PC-9 (cell line): ENCODE results near the gene PRPF39. TPM values are rescaled to one million over a fixed set of nuclear protein-coding genes. Genes with fewer than 3 reads are reported as not detected.

Experiments
- Bru-seq: library from RNA; stranded (reverse); fragments of 400-500 nt; gene quantifications from one replicate; lab custom pipeline; 2021; lab: Mats Ljungman, UMichigan
- BruChase-seq, 2 experiments: library from RNA; stranded (reverse); fragments of 400-500 nt; gene quantifications; one replicate each; lab custom pipeline; 2021; lab: Mats Ljungman, UMichigan
- BruUV-seq: library from RNA; stranded (reverse); fragments of 400-500 nt; replicated peaks from 2 replicates; lab custom pipeline; 2021; lab: Mats Ljungman, UMichigan
- CTCF ChIA-PET: fragments of 300-600 bp; sonication (Branson Sonifier 250); formaldehyde crosslinking; loops from one replicate; lab custom pipeline; 2022; ENCODE audit warnings: antibody characterized with exemption; lab: Charles Lee
- POLR2A ChIA-PET: fragments of 300-600 bp; sonication (Branson Sonifier 250); formaldehyde crosslinking; loops from one replicate; lab custom pipeline; 2022; ENCODE audit warnings: antibody characterized with exemption; ENCODE audit not compliant: unreplicated experiment; lab: Charles Lee
- DNase-seq, 2 experiments: peaks; one replicate each; pipeline versions ENCODE4 v3.0.0 to v3.0.0-alpha.2; 2015 to 2022; ENCODE audit warnings: mixed read lengths in 1 of 2
- H2AFZ ChIP-seq: fragments of 200-600 bp; sonication (generic); 2 replicates; pipeline ENCODE4 v1.8.1; 2017; ENCODE audit warnings: antibody characterized with exemption
- H3F3A ChIP-seq: fragments of 200-600 bp; sonication (generic); 2 replicates; pipeline ENCODE4 v1.8.1; 2017; ENCODE audit warnings: antibody characterized with exemption, mild to moderate bottlenecking, low read depth; ENCODE audit not compliant: insufficient read depth
- H3K27ac ChIP-seq: fragments of 200-600 bp; sonication (generic); 2 replicates; pipeline ENCODE4 v1.6.1; 2016; ENCODE audit warnings: mixed run types
- H3K27me3 ChIP-seq: fragments of 200-600 bp; sonication (generic); 2 replicates; pipeline ENCODE4 v1.6.1; 2016; ENCODE audit warnings: low read depth, mixed run types; ENCODE audit not compliant: insufficient read depth
- H3K36me3 ChIP-seq: fragments of 200-600 bp; sonication (generic); 2 replicates; pipeline ENCODE4 v1.6.1; 2016; ENCODE audit warnings: low read depth, mixed run types
- H3K4me1 ChIP-seq: fragments of 200-600 bp; sonication (generic); replicated peaks from 2 replicates; pipeline ENCODE4 v1.6.1; 2016; ENCODE audit warnings: mixed run types; ENCODE audit not compliant: insufficient read depth
- H3K4me2 ChIP-seq: fragments of 200-600 bp; sonication (generic); 2 replicates; pipeline ENCODE4 v1.6.1; 2017; ENCODE audit warnings: mixed run types
- H3K4me3 ChIP-seq: fragments of 200-600 bp; sonication (generic); 2 replicates; pipeline ENCODE4 v1.6.1; 2016; ENCODE audit warnings: mixed run types
- H3K79me2 ChIP-seq: fragments of 200-600 bp; sonication (generic); 2 replicates; pipeline ENCODE4 v1.6.1; 2017; ENCODE audit warnings: low read depth, mixed run types
- H3K9me2 ChIP-seq: fragments of 200-600 bp; sonication (generic); 2 replicates; pipeline ENCODE4 v1.8.1; 2017; ENCODE audit warnings: mild to moderate bottlenecking; ENCODE audit not compliant: insufficient read depth
- H3K9me3 ChIP-seq: fragments of 200-600 bp; sonication (generic); 2 replicates; pipeline ENCODE4 v1.8.1; 2016; ENCODE audit warnings: low read depth; ENCODE audit not compliant: insufficient read depth
- H4K20me1 ChIP-seq: fragments of 200-600 bp; sonication (generic); 2 replicates; pipeline ENCODE4 v1.8.1; 2017; ENCODE audit not compliant: insufficient read depth
- EZH2 ChIP-seq: fragments of 200-600 bp; sonication (generic); IDR thresholded peaks from 2 replicates; pipeline ENCODE4 v1.8.0; 2017; ENCODE audit warnings: antibody characterized with exemption, low read depth
- intact Hi-C: fragments of 100-400 bp; cut with micrococcal nuclease; formaldehyde crosslinking; loops from one replicate; pipeline ENCODE4 v1.10.0; 2022; ENCODE audit not compliant: unreplicated experiment
- long read RNA-seq: library from polyadenylated mRNA; stranded (forward); transcript quantifications from one replicate; pipeline ENCODE4 v2.0.0, GENCODE V29; 2022
- total RNA-seq: library from RNA; stranded (reverse); gene quantifications from 2 replicates; pipeline ENCODE4 v1.2.3, GENCODE V29; 2021
- TF ChIP-seq, protein P1 (sequence below): fragments of 200-600 bp; sonication (generic); conservative IDR thresholded peaks from 2 replicates; pipeline ENCODE4 v1.6.1; 2017; ENCODE audit warnings: mixed run types, antibody characterized with exemption, mild to moderate bottlenecking, moderate library complexity

Gene PRPF39, protein sequence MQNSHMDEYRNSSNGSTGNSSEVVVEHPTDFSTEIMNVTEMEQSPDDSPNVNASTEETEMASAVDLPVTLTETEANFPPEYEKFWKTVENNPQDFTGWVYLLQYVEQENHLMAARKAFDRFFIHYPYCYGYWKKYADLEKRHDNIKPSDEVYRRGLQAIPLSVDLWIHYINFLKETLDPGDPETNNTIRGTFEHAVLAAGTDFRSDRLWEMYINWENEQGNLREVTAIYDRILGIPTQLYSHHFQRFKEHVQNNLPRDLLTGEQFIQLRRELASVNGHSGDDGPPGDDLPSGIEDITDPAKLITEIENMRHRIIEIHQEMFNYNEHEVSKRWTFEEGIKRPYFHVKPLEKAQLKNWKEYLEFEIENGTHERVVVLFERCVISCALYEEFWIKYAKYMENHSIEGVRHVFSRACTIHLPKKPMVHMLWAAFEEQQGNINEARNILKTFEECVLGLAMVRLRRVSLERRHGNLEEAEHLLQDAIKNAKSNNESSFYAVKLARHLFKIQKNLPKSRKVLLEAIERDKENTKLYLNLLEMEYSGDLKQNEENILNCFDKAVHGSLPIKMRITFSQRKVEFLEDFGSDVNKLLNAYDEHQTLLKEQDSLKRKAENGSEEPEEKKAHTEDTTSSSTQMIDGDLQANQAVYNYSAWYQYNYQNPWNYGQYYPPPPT
- 33.4 and 37.2 TPM in 2 replicates for total RNA-seq
- Bru-seq, nascent RNA: percentile 92 among the genes with signal in this experiment
- percentile 93 among the genes with signal in this experiment for BruChase-seq, experiment 1, labeled RNA remaining after a 2-hour chase
- BruChase-seq, experiment 2, labeled RNA remaining after a 6-hour chase: percentile 87 among the genes with signal in this experiment
- long read RNA-seq, transcript PRPF39-201 (14 exons, 2,868 nt): major isoform, 8 of 31 reads
- long read RNA-seq, partial matches to known transcripts: 1 of 31 reads
- long read RNA-seq, other reads (novel, unspliced or antisense): 20 of 31 reads

DNA sequence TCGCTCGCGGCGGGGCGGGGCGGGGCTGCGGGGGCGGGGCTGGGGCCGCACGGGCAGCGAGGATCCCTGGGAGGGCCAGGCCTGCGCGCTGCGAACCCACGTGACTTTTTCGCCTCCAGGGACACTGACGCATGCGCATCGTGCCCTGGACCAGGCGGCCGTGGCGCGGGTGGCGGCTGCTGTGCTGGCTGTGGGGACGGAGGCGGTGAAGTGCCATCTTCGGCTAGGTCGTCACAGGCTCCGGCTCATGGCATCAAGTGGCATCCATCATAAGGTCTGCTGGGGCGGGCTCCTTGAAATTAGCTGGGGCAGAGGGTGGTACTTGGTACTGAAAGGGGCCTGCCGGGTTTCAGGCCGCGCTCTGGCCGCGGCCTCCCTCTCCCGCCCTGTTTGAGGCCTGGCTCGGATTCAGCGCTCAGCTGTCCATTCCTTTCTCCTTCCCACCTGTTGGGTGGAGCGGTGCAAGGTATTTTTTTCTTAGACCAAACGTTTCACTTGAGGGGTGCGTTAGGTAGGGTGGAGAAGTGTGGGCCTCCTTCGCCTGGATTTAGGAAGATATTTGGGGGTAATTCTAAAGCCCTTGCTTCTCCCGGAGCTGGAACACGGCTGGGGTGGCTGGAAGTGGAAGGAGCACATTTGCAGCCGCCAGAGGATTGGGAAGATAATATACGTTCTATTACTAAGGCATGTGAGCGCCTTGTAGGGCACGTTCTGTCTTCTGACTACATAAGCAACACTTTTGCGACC lies at the start of gene PRPF39:
PRPF39 (plus strand) TSS at position 141 of the 747 bp plus-strand sequence. CDS start 11,124 bp downstream, outside the sequence.
- 0 out of 2 replicates have a peak, but pooled peaks cover 5% of the 10 kb centered on the region for H3F3A ChIP-seq
- H3K4me2 ChIP-seq: peak within 1 kb of the TSS; percentile 94
- H3K27ac ChIP-seq: peak within 1 kb of the TSS; percentile 60
- peaks cover 34% of the 10 kb centered on the region for H4K20me1 ChIP-seq
- intact Hi-C loops: loop anchor here (1.0 kb wide), 1 partner anchor 123 kb away; the partner anchor contains the start of gene KLHL28
- peaks cover 30% of the 10 kb centered on the region for H3K4me1 ChIP-seq
- peak; percentile 81 to 96 for DNase-seq
- ChIA-PET POLR2A (interaction anchor here (0.6 to 0.7 kb wide), 4 partner anchors 24 to 123 kb away, joined by 3 read pairs; no protein-coding TSS in a partner anchor), CTCF (no interaction called here)
- BruUV-seq: TSS peak; percentile 67
- H3K9me2 ChIP-seq: no peaks in the 10 kb centered on the region
- peak within 1 kb of the TSS; percentile 80 for H3K4me3 ChIP-seq
- H3K79me2 ChIP-seq: peaks cover 52% of the 10 kb centered on the region
- H3K9me3 ChIP-seq: no peaks in the 10 kb centered on the region
- H3K36me3 ChIP-seq: no peaks in the 10 kb centered on the region
- H2AFZ ChIP-seq: peak within 1 kb of the TSS; percentile 99
- H3K27me3 ChIP-seq: no peaks in the 10 kb centered on the region
- TF ChIP-seq, protein P1, sequence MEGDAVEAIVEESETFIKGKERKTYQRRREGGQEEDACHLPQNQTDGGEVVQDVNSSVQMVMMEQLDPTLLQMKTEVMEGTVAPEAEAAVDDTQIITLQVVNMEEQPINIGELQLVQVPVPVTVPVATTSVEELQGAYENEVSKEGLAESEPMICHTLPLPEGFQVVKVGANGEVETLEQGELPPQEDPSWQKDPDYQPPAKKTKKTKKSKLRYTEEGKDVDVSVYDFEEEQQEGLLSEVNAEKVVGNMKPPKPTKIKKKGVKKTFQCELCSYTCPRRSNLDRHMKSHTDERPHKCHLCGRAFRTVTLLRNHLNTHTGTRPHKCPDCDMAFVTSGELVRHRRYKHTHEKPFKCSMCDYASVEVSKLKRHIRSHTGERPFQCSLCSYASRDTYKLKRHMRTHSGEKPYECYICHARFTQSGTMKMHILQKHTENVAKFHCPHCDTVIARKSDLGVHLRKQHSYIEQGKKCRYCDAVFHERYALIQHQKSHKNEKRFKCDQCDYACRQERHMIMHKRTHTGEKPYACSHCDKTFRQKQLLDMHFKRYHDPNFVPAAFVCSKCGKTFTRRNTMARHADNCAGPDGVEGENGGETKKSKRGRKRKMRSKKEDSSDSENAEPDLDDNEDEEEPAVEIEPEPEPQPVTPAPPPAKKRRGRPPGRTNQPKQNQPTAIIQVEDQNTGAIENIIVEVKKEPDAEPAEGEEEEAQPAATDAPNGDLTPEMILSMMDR: no peak
- TF ChIP-seq EZH2: no peak

DNA sequence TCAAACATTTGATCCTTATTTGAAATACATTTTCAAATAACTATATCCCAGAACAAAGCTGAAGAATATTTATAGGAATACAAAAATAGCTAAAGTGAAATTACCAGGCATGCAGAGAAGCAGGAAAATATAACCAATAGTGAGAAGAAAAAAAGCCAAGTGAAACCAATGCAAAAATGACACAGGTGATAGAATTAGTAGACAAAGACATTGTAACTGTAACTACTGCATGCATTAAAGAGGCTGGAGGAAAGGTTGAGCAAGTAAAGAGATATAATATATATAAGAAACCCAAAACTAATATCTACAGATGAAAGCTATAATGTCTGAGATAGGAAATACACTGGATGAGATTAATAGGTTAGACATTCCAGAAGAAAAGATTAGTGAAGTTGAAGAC lies 49.2 kb upstream of the PRPF39 start:
- intact Hi-C loops: no loop called here
- Histone ChIP-seq H3K79me2 (no peaks in the 10 kb centered on the region), H3K9me3 (no peaks in the 10 kb centered on the region), H4K20me1 (no peaks in the 10 kb centered on the region), H3K4me2 (no peak overlapping the region), H3K27me3 (no peaks in the 10 kb centered on the region), H3F3A (no peaks in the 10 kb centered on the region), H3K36me3 (no peaks in the 10 kb centered on the region), H3K4me3 (no peak overlapping the region), H2AFZ (no peak overlapping the region), H3K4me1 (no peaks in the 10 kb centered on the region), H3K27ac (no peak overlapping the region), H3K9me2 (no peaks in the 10 kb centered on the region)
- TF ChIP-seq, protein P1: no peak
- no peak for TF ChIP-seq EZH2
- ChIA-PET CTCF (no interaction called here), POLR2A (no interaction called here)
- no peak for DNase-seq
- no TSS peak for BruUV-seq
